GM13977 (cell line): ENCODE results near the gene ONECUT1.

Experiments used
- DNase-seq: peaks from one replicate; pipeline ENCODE4 v3.0.0; 2012; ENCODE audit warnings: low spot score
- in situ Hi-C: fragments of 300-500 bp; cut with MboI; formaldehyde crosslinking; loops from one replicate; pipeline ENCODE4 v1.12.0; 2022; ENCODE audit warnings: low sequenced_read_pairs, low pct_unique_long_range_greater_than_20kb, mixed read lengths, inconsistent platforms; ENCODE audit not compliant: unreplicated experiment
- TF ChIP-seq, protein P1 (sequence below): IDR thresholded peaks from 2 replicates; pipeline ENCODE4 v1.5.1; 2012; ENCODE audit warnings: mild to moderate bottlenecking, control low read depth; ENCODE audit not compliant: insufficient read depth; ENCODE audit errors: extremely low read depth, missing control alignments

The ONECUT1 gene

DNA sequence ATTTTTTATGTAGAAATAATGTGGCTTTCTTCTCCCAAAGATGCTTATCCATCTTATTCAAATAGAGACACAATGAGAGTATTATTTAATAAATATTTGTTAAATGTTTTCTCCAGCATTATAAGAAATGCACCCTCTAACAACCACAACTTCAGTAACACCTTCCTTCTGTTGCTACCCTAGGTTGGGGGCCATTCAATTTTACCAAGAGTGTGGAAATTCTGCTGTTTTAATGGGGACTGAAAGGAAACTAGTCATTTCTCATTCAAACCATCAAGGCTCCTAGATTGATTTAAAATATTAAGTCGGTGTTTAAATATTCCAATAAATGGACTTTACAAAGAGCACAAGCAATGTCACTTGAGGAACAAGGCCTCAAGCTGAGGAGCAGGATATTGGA, 7.6 kb downstream of the ONECUT1 start:
- no peak for DNase-seq
- in situ Hi-C loops: no loop called here
- TF ChIP-seq, protein P1, sequence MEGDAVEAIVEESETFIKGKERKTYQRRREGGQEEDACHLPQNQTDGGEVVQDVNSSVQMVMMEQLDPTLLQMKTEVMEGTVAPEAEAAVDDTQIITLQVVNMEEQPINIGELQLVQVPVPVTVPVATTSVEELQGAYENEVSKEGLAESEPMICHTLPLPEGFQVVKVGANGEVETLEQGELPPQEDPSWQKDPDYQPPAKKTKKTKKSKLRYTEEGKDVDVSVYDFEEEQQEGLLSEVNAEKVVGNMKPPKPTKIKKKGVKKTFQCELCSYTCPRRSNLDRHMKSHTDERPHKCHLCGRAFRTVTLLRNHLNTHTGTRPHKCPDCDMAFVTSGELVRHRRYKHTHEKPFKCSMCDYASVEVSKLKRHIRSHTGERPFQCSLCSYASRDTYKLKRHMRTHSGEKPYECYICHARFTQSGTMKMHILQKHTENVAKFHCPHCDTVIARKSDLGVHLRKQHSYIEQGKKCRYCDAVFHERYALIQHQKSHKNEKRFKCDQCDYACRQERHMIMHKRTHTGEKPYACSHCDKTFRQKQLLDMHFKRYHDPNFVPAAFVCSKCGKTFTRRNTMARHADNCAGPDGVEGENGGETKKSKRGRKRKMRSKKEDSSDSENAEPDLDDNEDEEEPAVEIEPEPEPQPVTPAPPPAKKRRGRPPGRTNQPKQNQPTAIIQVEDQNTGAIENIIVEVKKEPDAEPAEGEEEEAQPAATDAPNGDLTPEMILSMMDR: no peak

DNA sequence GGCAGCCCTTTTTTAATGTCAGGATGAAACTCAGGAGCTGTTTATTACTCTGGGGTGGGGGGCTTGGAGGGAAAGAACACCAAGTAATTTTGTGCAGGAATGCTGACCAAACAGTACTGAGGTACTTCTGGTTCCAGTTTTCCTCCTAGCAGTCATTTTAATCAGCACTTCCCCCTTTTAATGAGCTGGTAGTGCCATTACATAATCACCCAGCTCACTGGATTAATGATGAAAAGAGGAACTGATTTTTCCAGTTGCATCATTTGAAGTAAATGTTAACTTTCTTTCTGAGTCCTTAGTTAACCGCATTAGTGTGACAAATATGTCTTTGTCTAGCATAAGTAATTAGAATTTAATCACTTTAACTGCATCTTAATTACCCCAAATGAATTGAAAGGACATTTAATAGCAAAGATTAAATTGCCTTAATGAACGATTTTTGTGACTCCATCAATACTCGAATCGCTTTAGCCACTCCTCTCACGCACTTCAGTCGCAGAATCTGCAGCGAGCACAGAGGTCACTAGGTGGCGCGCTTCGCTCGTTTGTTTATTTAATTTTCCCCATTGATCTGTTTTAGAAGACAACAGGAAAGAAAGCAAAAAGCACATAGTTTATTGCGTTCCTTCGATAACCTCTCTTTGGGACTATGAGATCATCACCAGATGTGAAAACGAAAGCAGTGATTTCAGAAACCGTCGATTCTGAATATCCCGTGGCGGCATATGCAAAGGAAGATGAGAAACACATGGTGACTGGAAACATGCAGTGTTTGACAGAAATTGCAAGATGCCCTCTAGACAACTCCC, 9.8 kb downstream of the ONECUT1 start:
- peak; percentile 72 for DNase-seq
- in situ Hi-C loops: no loop called here
- TF ChIP-seq, protein P1: peak; percentile 89

DNA sequence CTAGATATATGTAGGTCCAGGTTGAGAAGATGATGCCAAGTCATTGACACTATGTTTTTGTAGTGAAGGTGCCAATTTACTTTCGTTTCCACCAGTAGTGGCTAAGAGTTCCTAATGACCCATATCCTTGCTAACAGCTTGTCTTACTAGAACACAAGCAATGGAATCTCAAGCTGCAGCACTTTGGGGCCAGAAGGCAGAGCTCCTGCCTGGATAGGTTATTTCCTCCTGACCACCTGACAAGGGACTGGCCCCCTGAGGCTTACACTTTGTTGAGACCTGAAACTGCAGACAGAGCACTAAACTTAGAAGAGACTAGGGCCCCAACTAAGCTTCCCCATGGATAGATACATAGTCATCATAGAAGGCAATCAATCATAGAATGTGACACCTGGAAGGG, 11.7 kb downstream of the ONECUT1 start:
- in situ Hi-C loops: no loop called here
- TF ChIP-seq, protein P1: no peak
- DNase-seq: no peak

DNA sequence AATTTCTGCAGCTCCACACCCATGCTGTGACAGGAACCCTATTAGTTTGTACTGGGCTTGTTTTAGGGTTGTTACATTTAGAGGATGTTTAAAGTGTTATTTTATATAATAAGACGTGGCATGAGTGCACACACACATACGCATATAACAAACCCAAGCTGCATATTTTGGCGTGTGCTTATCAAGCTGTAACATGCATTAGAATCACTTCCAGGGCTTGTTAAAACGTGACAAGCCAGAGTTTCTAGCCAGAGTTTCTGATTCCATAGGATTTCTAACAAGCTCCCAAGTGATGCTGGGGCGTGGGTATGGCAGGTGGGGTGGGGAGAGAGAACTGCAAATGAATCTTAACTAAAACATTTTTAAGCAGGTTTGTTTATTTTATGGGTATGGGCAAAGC, 17.4 kb downstream of the ONECUT1 start:
- in situ Hi-C loops: no loop called here

DNA sequence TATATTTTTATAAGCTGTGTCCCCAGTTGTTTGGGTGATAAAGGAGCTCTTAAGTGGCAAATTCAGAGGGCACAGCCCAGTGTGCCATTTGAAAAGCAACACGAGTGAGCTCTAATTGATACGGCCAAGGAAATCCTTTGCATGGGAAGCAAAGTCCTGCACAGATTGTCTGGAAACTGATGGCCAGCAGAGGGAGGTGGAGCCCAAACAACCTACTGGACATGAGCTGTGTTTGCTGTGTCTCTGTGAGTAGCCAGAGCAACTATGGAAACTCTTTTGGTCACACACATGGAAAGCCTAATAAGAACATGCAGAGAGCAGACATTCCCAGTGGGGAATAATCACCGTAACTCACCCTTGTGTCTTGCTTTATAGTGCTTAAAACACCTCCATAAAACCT, 24.4 kb downstream of the ONECUT1 start:
- TF ChIP-seq, protein P1: no peak
- no peak for DNase-seq
- in situ Hi-C loops: no loop called here

More for the DNA sequence above, 17.4 kb downstream of the ONECUT1 start:
- DNase-seq: no peak
- TF ChIP-seq, protein P1: no peak

DNA sequence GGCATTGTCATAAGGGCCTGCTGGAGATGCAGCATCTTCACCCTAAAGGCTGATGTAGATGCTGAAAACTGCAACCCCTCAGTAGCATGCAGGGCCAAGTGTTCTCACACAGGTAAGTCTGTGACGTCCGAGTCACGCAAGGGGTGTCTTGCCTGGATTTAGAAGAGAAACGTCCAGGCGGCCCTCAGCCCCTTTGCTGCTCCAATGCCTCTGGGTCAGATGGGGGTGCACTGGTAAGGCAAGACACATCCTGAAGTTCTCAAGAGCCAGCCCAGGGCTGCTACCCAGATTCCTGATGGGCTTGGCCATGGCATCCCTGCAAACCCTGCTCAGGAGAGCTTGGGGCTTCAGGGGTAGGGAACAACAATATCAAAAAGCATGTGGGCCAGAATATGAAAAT, 25.4 kb downstream of the ONECUT1 start:
- in situ Hi-C loops: no loop called here
- DNase-seq: no peak
- TF ChIP-seq, protein P1: no peak
